T-helper 22 cell (primary cell): Measurements from ENCODE around the gene F12.
"Not testable (repeated sequence)": the region's sequence is repeated elsewhere in the genome, so short reads cannot be mapped to it uniquely, and the experiment has no call there.

ENCODE experiments used
- DNase-seq: peaks from one replicate; pipeline ENCODE4 v3.0.0-alpha.2; 2020; ENCODE audit warnings: low read depth

Gene F12

DNA sequence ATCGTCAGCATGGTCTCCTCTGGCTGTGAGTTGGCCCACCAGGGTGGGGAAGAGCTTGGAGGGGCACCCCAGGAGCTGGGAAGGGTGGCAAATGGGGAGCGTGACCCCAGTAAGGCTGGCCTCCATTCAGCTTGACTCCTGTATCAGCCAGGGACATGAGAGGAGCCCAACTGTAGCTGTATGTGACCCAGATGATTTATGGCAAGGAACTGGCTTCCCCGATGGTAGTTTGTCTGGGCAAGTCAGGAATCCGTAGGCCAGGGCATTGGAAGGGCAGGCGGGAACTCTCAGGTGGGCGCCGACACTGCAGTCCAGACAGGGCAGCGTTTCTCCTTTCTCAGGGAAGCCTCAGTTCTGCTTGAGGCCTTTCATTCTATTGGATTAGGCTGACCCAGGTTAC lies 22.8 kb downstream of the F12 start:
- DNase-seq, result no peak

GRCh38 chr5:177385720-177386119 lies 23.6 kb downstream of the F12 start:
- DNase-seq, result no peak

DNA sequence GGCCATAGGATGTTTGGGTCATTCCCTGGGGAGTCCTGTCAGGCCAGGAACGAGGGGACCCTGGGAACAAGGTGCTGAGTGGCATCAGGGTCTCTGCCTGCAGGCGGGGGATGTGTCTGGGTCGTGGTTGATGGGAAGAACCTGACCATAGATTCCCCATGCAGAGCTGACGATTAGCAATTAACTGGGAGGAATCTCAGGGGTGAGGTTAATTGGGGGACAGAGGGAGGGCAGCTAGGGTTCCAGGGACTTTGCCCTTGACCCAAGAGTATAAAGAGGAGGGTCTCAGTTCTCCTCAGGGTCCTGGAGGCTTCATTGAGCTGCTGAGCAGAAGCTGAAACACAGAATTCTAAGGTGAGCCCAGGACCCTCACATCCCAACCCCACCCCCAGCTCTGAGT lies 25.2 kb downstream of the F12 start, which contains the start of gene SLC34A1:
TSS of gene SLC34A1 (plus strand) at position 301 of the 400 bp plus-strand sequence. CDS start 1,308 bp downstream, outside the sequence.
- no peak for DNase-seq

DNA sequence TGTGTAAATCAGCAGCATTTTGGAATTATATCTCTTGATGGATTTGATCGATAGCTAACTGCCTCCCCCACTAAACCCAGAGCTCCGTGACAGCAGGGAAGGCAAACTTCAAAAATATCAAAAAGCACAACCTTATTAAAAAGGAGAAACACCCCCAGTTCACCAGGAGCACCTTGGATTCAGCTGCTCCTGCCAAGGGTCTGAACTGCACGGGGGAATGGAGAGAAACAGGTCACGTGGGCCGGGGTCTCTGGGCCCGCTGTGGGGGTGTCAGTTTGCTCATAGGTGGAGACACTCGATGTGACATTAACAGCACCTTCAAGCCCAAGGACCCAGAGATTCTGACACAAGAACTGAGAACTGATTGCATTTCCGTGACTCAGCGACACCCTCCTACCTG lies 26.2 kb downstream of the F12 start:
- no peak for DNase-seq

- no peak for DNase-seq
These were observed 26.8 kb downstream of the F12 start for GRCh38 chr5:177382423-177383029.

- no peak for DNase-seq
These were observed 28.6 kb downstream of the F12 start for GRCh38 chr5:177380805-177381126.

DNA sequence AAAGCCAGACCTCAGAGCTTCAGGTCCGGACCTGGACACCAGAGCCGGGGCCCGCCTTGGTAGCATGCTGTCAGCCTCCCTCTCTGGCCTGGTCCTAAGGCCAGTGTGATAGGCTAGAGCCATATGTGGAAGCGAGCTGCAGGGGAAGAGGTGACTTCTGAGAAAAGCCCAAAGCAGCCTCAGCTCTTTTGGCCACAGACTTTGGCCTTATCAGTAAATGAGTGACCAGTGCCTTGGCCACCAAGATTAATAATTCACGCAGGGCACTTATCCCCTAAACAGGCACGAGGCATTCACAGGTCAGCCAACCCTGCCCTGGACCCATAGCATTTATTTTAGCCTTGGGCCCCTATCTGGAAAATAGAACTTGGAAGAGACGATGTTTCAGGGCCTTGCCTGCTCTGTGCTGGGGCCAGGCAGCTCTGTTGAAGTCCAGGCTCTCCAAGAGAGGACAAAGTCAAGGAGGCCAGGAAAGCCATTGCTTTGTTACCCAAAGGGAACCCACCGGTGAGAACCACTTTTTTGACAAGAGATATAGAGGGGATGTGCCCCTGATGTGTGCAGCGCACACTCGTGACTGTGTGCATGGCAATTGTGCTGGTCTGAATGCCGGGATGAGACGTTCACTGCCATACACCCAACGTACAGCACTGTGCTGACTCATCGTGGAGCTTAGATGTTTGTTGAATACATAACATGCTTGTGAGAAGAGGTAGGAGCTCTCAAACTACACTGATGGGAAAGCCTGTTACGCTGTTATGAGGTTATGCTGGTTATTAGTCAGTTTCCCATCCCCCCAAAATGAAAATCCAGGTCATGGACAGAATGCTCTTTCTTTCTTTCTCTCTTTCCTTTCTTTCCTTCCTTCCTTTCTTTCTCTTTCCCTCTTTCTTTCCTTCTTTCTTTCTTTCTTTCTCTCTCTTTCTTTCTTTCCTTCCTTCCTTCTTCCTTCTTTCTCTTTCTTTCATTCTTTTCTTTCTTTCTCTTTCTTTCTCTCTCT lies 30.2 kb downstream of the F12 start:
- DNase-seq, result no peak

DNA sequence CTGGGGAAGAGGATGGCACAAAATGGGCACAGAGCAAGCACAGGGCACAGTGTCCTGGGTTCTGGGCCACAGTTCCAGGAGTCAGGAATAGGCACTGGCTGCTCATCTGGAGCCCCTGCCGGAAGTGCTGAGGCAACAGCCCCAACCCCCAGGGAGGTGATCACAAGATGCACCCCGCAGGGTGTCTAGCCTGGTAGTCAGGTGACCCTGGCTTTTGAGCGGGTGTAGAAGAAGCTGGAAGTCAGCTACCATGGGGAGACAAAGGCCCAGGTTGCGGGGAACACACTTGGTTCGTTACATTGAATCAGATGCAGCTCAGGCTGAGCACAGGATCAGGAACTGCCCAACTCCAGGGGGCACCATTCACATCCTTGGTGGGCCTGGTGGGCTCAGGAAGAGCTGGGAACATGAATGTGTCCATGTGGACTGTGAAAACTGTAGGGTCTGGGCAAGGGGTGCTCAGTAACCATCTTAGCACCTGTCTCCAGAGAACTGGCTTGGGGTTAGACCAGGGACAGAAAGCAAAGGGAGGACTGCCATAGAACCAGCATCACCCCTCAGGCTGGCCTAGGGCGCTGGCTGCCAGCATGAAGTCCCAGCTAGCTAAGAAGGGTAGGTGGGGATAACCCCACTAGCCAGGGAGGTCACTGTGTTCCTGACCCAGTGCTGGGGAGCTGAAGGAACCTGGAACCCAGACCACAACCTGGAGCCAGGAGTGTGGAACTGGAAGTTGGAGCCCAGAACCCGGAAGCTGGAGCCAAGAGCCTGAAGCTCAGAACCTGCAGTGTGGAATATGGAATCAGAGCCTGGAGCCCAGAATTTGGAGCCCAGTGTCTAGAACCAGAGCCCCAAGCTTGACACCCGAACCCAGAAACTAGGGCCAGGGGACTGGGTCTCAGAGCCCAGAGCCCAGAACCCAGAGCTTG lies 31.2 kb downstream of the F12 start:
- DNase-seq, result no peak

- no peak for DNase-seq
These were observed 33.3 kb downstream of the F12 start for GRCh38 chr5:177376107-177376506.

GRCh38 chr5:177375516-177375915 lies 33.8 kb downstream of the F12 start:
- DNase-seq, result not testable (repeated sequence)

GRCh38 chr5:177374211-177374610 lies 35.2 kb downstream of the F12 start:
- no peak for DNase-seq

DNA sequence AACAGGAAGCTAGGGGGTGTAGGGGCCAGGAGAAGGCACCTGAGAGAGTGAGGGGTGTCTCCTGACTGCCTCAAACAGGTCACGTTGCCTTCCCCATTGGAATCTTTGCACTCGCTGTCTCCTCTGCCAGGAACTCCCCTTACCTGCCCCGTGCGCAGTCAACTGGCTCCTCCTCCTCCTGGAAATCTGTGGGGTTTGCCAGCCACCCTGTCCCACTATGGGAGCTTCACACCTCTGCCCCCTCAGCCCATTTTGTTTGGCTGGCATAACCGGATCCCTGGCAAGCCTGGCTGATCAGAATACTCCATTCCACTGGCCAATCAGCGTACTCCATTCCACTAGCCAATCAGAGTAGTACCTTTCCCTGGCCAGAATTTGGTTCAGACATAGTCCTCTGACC lies 35.6 kb downstream of the F12 start:
- no peak for DNase-seq

DNA sequence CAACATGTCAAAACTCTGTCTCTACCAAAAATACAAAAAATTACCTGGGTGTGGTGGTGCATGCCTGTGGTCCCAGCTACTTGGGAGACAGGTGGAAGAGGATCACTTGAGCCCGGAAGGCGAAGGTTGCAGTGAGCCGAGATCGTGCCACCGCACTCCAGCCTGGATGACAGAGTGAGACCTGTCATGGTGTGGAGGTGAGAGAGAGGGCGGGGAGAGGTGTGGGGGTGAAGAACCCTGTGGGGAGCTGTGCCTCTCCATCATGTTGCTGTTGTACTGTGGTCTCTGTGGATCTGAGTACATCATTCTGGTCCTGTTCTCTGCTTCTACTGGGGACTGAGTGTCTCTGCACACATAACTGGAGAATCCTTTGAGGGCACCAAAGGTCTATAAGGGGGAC lies 36.5 kb downstream of the F12 start:
- no peak for DNase-seq

GRCh38 chr5:177372034-177372896 lies 37.1 kb downstream of the F12 start:
- DNase-seq, result no peak

DNA sequence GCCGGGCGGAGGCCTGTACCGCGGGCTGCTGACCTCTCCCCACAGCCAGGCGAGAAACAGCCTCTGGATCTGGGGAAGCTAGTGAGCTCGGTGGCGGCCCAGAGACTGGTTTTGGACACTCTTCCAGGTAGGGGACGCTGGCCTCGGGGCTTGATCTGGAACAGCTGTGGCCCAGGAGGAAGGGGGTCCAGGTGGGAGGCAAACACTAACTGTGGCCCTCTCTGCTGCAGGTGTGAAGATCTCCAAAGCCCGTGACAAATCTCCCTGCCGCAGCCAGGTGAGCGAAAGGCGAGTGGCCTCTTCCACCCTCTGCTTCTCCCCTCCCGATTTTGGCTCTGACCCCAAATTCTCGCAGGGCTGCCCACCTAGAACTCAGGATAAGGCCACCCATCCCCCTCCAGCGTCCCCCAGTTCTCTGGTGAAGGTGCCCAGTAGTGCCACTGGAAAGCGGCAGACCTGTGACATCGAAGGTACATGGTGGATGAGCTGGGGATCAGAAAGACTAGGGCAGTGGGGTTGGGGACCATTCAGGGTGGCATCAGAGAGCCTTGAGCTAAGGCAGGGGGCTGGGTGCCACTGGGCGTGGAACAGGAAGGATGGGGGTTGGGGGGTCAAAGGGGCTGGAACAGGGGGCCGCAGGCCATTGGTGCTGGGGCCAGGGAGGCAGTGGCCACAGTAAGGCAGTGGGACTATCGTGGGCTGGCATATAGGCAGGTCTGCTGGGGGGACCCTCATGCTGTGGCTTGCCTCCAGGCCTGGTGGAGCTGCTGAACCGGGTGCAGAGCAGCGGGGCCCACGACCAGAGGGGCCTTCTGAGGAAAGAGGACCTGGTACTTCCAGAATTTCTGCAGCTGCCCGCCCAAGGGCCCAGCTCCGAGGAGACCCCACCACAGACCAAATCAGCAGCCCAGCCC lies 38.0 kb downstream of the F12 start:
- no peak for DNase-seq

DNA sequence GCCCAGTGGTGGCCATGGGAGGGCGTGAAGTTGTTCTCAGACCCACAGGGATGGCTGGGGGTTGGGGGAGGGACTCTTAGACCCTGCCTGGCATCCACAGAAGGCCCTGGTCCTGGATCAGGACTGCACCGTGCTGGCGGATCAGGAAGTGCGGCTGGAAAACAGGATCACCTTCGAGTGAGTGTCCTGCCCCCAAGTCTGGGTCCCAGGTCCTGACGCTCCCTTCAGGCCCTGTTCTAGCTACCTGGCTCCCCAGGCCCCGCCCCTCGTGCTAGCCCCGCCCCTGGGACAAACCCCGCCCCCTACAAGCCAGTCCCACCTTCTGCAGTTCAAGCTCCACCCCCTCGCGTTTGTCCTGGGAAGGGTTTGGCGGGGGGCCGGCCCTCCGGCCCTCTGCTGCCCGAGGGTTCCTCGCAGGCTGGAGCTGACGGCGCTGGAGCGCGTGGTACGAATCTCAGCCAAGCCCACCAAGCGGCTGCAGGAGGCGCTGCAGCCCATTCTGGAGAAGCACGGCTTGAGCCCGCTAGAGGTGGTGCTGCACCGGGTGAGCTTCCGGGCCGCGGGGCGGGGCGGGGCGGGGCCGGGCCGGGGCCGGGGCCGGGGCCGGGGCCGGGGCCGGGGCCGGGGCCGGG lies 38.8 kb downstream of the F12 start:
- no peak for DNase-seq

DNA sequence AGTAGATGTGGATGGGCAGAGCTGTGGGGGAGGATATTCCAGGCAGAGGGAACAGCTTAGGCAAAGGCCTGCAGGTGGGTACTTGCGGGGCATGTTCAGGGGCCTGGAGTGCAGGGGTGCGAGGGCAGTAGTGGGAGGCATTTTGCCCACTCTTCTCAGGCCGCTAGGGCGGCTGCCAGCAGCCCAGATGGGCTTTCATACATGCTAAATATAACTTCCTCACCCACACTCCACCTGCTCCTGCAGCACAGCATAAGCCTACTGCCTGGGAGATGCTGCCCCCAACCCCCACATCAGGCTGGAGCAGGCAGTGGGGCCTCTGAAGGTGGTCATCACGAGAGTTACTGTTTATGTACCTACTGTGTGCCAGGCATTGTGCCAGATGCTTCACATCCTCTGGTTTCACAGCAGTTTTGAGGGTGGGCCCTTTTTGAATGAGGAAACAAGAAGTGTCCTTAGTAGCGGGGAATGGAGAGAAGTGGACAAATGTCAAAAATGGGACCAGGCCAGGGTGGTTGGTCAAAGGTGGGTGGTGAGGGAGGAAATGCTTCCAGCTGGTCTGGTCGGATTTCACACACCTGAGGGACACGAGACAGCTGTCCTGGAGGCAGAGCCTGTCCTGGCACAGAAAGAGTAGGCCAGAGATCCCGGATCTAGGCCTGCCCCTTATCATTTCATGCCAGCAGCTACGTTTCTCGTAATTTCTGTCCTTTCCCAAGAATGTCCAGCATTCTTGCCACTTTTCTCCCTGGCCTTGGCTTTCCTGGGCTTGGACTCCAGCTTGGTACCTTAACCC lies 39.5 kb downstream of the F12 start:
- DNase-seq, result no peak

- no peak for DNase-seq
These were observed 40.3 kb downstream of the F12 start for GRCh38 chr5:177368869-177369644.
